Peyer's patch (tissue), 4 donors: Measurements from ENCODE around the gene CCDC12. TPM values are rescaled to one million over a fixed set of nuclear protein-coding genes. Genes with fewer than 3 reads are reported as not detected.

Experiments
- DNase-seq, 3 donors: peaks; one replicate each; pipeline ENCODE4 v3.0.0-alpha.2; 2017 to 2019
- H3K27ac ChIP-seq, 4 donors: fragments of 200-600 bp; sonication (generic); one replicate each; pipeline ENCODE4 v1.5.1; 2016 to 2019
- H3K27me3 ChIP-seq, 2 donors: fragments of 200-600 bp; sonication (generic); one replicate each; pipeline ENCODE4 v1.5.1; 2019
- H3K36me3 ChIP-seq, 3 donors: fragments of 200-600 bp; sonication (generic); one replicate each; pipeline ENCODE4 v1.5.1; 2016 to 2019
- H3K4me1 ChIP-seq, 4 donors: fragments of 200-600 bp; sonication (generic); one replicate each; pipeline ENCODE4 v1.5.1; 2016 to 2019
- H3K4me3 ChIP-seq, 4 donors: fragments of 200-600 bp; sonication (generic); 1 replicate in 3 of 4; 2 replicates in 1 of 4; pipeline ENCODE4 v1.5.1; 2016 to 2019; ENCODE audit warnings: mild to moderate bottlenecking in 1 of 4
- H3K9me3 ChIP-seq, 4 donors: fragments of 200-600 bp; sonication (generic); one replicate each; pipeline ENCODE4 v1.5.1; 2016 to 2019; ENCODE audit warnings: mild to moderate bottlenecking in 1 of 4
- POLR2A ChIP-seq, 2 donors: fragments of 450-650 bp; IDR thresholded peaks; one replicate each; pipeline ENCODE4 v1.5.1; 2017; ENCODE audit warnings: antibody characterized with exemption in 2 of 2, mild to moderate bottlenecking in 2 of 2, moderate library complexity in 2 of 2
- total RNA-seq, 4 donors: library from RNA; depleted of rRNA; stranded (reverse); fragments of >200 nt; gene quantifications; one replicate each; pipeline ENCODE4 v1.1.0, GENCODE V29; 2016
- TF ChIP-seq, protein P1 (sequence below), 6 experiments: fragments of 450-650 bp in 4 of 6; fragments of 200-600 bp in 2 of 6; sonication (generic) in 1 of 6; IDR thresholded peaks; one replicate each; pipeline ENCODE4 v1.5.1; 2017 to 2019; ENCODE audit warnings: antibody characterized with exemption in 6 of 6, mild to moderate bottlenecking in 3 of 6, moderate library complexity in 1 of 6

The CCDC12 gene
- total RNA-seq, 4 donors from 2014 or later = 41.7 to 90.0 (median 59.2) TPM

DNA sequence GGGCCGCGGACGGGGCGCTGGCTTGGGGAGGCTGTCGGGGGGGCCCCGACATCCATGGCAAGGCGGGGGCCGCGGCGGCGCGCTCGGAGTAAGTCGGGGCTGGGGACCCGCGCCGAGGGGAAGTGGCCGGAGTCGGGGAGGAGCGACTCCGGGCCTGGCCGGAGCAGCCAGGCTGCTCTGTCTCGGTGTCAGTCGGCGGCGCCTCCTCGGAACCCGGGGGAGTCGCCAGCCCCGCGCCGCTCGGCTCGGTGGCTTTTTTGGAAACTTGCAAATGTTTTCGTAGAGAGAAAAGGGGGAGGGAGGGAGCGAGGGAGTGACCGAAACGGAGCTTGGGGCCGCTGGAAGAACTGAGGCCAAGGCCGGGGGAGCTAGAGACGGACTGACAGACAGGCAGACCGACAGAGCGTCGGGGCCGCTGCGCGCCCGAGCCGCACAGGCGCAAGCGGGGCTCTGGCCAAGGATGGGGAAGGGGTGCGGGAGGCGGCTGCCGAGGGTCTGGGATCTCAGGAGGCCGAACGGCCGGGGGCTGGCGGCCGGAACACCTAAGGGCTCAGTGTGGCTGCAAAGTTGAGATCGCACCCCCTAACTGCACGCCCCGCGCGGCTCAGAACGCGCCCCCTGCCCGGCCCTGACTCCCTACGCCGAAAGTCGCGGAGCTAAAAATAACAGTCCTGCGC lies 94.0 kb downstream of the CCDC12 start:
- no peak for DNase-seq
- Histone ChIP-seq H3K4me3 (peak overlapping the region; percentile 40 to 59 (median 48)), H3K36me3 (no peaks in the 10 kb centered on the region), H3K9me3 (no peaks in the 10 kb centered on the region), H3K27me3 (peaks cover 0 to 24% of the 10 kb centered on the region in 2 donors), H3K4me1 (peaks cover 0 to 25% (median 13%) of the 10 kb centered on the region in 4 donors), H3K27ac (peak overlapping the region; percentile 62 to 82 (median 70))
- no peak for TF ChIP-seq POLR2A (IDR thresholded peaks at IDR 0.05)
- TF ChIP-seq, protein P1, sequence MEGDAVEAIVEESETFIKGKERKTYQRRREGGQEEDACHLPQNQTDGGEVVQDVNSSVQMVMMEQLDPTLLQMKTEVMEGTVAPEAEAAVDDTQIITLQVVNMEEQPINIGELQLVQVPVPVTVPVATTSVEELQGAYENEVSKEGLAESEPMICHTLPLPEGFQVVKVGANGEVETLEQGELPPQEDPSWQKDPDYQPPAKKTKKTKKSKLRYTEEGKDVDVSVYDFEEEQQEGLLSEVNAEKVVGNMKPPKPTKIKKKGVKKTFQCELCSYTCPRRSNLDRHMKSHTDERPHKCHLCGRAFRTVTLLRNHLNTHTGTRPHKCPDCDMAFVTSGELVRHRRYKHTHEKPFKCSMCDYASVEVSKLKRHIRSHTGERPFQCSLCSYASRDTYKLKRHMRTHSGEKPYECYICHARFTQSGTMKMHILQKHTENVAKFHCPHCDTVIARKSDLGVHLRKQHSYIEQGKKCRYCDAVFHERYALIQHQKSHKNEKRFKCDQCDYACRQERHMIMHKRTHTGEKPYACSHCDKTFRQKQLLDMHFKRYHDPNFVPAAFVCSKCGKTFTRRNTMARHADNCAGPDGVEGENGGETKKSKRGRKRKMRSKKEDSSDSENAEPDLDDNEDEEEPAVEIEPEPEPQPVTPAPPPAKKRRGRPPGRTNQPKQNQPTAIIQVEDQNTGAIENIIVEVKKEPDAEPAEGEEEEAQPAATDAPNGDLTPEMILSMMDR (IDR thresholded peaks at IDR 0.05) = no peak

DNA sequence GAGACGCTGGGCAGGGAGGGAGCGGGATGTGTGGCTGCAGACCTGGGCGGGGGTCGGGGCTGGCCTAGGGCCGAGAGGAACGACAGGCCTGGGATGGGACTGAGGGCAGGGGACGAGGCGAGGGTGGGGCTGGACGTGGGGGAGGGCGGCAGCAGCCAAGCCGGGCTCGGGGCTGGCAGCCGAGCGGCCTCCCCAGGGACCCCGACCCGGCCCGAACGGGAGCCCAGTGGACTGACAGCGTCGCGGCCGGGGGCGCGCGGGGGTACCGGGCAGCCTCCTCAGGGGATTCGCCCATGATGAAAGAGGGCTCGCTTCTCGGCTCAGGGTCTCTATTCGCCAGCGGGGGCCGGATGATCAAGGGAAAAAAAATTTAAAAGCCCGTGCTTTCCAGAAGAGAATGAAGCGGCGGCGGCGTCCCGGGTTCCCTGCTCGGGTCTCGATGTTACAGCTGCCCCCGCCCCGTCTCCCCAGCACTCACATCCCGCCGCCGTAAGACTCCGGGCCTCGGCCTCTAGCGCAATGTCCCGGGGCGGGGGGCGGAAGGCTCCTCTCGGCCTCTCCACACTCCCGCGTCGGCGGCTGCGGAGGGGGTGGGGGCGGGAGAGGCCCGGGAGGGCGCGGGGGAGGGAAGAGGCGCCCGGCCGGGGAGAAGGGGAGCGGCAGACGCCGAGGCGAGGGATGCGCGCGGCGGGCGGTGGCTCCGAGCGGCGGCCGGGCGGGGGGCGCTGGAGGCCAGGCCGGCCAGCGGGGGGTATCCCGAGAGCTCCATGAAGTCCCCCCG lies 94.8 kb downstream of the CCDC12 start:
- no peaks in the 10 kb centered on the region for H3K36me3 ChIP-seq
- H3K9me3 ChIP-seq = no peaks in the 10 kb centered on the region
- H3K4me1 ChIP-seq = peaks cover 0 to 25% (median 13%) of the 10 kb centered on the region in 4 donors
- H3K27ac ChIP-seq = peak overlapping the region; percentile 62 to 82 (median 70)
- DNase-seq = no peak
- no peak for TF ChIP-seq POLR2A (IDR thresholded peaks at IDR 0.05)
- TF ChIP-seq, protein P1 (IDR thresholded peaks at IDR 0.05) = no peak
- peaks cover 0 to 24% of the 10 kb centered on the region in 2 donors for H3K27me3 ChIP-seq
- H3K4me3 ChIP-seq = peak overlapping the region; percentile 40 to 59 (median 48)

DNA sequence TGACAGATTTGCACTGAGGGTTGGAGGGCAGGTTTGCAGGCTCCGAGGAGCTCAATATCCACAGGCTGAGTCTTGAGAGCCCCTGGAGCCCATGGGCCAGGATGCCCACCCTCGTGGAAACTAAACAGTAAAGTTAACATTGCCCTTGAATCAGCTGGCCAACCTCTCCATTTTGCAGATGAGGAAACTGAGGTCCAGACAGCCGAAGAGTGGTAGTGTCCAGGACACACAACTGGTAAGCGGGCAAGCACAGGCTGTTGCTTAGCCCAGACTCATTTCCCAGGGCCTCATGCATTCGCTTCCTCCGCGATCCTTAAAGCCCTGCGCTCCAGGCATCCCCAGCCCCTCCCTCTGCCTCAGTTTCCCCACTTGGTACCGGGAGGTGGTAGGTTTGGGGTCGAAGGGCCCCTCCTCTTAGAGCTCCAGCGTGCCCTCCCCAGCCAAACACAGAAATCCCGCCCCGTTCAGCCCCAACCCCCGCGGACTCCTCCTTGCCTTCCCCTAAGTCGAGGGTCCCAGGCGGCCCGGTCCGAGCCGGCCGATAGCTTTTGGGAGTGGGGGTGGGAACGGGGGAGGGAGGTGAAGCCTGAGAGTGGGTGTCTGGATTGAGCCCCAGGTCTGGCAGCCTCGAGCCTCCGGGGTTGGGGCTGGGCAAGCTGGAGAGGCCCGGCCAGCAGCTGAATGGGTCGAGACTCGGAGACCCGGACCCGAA lies 95.5 kb downstream of the CCDC12 start:
- Histone ChIP-seq H3K4me3 (peak overlapping the region; percentile 40 to 59 (median 48)), H3K36me3 (no peaks in the 10 kb centered on the region), H3K27me3 (peaks cover 0 to 24% of the 10 kb centered on the region in 2 donors), H3K9me3 (no peaks in the 10 kb centered on the region), H3K27ac (peak overlapping the region; percentile 62 to 82 (median 70)), H3K4me1 (peaks cover 0 to 25% (median 13%) of the 10 kb centered on the region in 4 donors)
- no peak for DNase-seq
- no peak for TF ChIP-seq POLR2A (IDR thresholded peaks at IDR 0.05)
- TF ChIP-seq, protein P1 (IDR thresholded peaks at IDR 0.05) = no peak

DNA sequence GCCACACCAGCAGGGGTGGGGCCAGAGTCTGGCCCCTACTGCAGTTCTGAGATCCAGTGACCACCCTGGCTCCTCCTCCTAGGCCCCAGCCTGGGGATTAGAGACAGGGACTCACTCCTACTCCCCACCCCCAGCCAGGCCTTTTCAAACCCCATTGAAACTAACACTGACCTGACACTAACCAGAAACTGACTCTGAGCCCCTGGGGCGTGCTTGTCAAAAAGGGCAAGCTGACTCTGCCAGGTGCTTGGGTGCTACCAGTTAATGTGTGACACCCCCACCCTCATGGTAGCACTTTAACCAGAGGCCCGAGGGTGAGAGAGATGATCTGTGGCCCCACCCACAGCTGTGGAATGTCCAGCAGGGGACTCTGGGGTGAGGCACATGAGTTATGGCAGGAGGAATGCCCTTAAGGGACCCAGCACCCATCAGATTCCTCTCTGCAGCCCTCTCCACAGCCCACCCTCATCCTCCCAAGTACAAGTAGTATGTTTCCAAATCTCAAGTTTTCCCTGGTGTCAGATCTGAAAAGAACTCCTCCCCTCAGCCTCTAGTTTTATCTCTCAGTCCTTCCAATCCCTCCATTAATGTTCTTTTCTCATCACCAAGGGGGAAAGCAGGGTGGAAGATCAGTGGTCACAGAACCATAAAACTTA lies 97.6 kb downstream of the CCDC12 start:
- Histone ChIP-seq H3K4me1 (peaks cover 0 to 25% (median 13%) of the 10 kb centered on the region in 4 donors), H3K4me3 (no peak overlapping the region), H3K36me3 (no peaks in the 10 kb centered on the region), H3K27me3 (peaks cover 0 to 19% of the 10 kb centered on the region in 2 donors), H3K27ac (no peak overlapping the region), H3K9me3 (no peaks in the 10 kb centered on the region)
- TF ChIP-seq, protein P1 (IDR thresholded peaks at IDR 0.05) = no peak
- TF ChIP-seq POLR2A (IDR thresholded peaks at IDR 0.05) = no peak
- DNase-seq = no peak
